Measurements from ENCODE around the gene CHMP2A.

DNA sequence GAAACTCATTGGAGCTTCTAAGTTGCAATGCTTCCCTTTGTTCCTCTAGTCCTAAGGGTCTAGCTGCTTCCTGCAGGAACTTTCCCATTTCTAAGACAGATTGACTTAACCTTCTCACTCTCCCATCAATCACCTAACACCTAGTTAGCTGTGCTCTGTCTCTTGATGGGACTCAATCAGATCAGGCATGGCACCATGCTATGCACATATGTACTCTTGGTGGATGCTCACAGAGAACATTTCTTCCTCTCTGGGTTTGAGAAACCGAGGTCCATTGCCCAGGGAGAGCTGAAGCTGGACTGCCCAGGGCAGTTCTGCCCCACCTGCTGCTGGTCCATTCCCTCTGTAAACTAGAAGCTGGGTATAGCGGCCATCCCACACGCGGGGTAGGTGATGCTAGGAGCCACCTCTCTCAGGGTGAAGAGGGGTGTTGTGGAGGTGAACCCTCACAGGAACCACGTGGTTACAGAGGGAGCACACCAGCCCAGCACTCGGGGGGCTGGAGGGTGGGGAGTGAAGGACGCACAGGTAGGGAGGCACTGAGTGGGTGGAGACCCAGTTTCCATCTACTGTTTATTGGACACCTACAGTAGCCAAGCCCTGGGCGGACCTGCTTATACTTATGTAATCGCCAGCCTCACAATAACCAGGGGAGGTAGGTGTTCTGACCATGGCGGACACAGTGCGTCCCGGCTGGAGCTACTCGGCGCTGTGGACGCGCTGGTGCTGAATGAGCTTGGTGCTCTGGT lies 6.6 kb upstream of the CHMP2A start:
- TF ChIP-seq EZH2 (IDR thresholded peaks at IDR 0.05; ENCODE audit: insufficient read depth, poor library complexity, severe bottlenecking): no peak
- no peak for TF ChIP-seq EZH2phosphoT487 (IDR thresholded peaks at IDR 0.05; ENCODE audit: insufficient read depth, low read depth)

Measured in GM23248 (cell line).